HG02571 (cell line): Measurements from ENCODE around the gene CORO7.
A peak's percentile ranks its signal among the peaks of the same experiment; 100 is the strongest.
"Not testable (repeated sequence)": the region's sequence is repeated elsewhere in the genome, so short reads cannot be mapped to it uniquely, and the experiment has no call there.

Source experiments
- ATAC-seq: cut with Tn5 transposase; IDR thresholded peaks from one replicate; pipeline ENCODE4 v1.9.1; 2021; ENCODE audit warnings: mild to moderate bottlenecking, moderate library complexity; ENCODE audit not compliant: unreplicated experiment

Gene CORO7

GRCh38 chr16:4358831-4359561, 57.4 kb downstream of the CORO7 start:
- no peak for ATAC-seq

GRCh38 chr16:4358236-4358635, 58.2 kb downstream of the CORO7 start:
- ATAC-seq: no peak

GRCh38 chr16:4356820-4357219, 59.6 kb downstream of the CORO7 start:
- ATAC-seq: no peak

- ATAC-seq: no peak
Observed at GRCh38 chr16:4354512-4355409, 61.6 kb downstream of the CORO7 start.

GRCh38 chr16:4353675-4354074, 62.7 kb downstream of the CORO7 start:
- no peak for ATAC-seq

- ATAC-seq: no peak
Observed at GRCh38 chr16:4352843-4353242, 63.6 kb downstream of the CORO7 start.

- ATAC-seq: no peak
Observed at GRCh38 chr16:4351880-4352279, 64.5 kb downstream of the CORO7 start.

- ATAC-seq: peak; percentile 65
Observed at GRCh38 chr16:4350787-4351659, 65.4 kb downstream of the CORO7 start, which contains the start of gene PAM16. Gene PAM16 (minus strand): TSS chr16:4351321. CDS start chr16:4351234, 87 bp downstream.

GRCh38 chr16:4350365-4350786, 66.0 kb downstream of the CORO7 start:
- peak; percentile 12 for ATAC-seq

- ATAC-seq: no peak
Observed at GRCh38 chr16:4349332-4349731, 67.1 kb downstream of the CORO7 start.

- ATAC-seq: no peak
Observed at GRCh38 chr16:4347765-4348509, 68.5 kb downstream of the CORO7 start.

- ATAC-seq: no peak
Observed at GRCh38 chr16:4347010-4347409, 69.4 kb downstream of the CORO7 start.

GRCh38 chr16:4345836-4346781, 70.3 kb downstream of the CORO7 start:
- no peak for ATAC-seq

GRCh38 chr16:4344983-4345835, 71.2 kb downstream of the CORO7 start:
- ATAC-seq: no peak

GRCh38 chr16:4344300-4344982, 72.0 kb downstream of the CORO7 start:
- not testable (repeated sequence) for ATAC-seq

GRCh38 chr16:4342866-4343744, 73.3 kb downstream of the CORO7 start:
- no peak for ATAC-seq

GRCh38 chr16:4341250-4341649, 75.1 kb downstream of the CORO7 start:
- no peak for ATAC-seq
